Heart left ventricle (tissue), 16 donors: ENCODE measurements around the gene KRT80. TPM values are rescaled to one million over a fixed set of nuclear protein-coding genes. Genes with fewer than 3 reads are reported as not detected.
A peak's percentile ranks its signal among the peaks of the same experiment; 100 is the strongest.

Experiments used
- ATAC-seq, 4 donors: fragments of 200-7000 bp; cut with Tn5 transposase; one replicate each; pipeline ENCODE4 v1.9.1; 2020 to 2022; ENCODE audit warnings: moderate library complexity in 4 of 4, mild to moderate bottlenecking in 3 of 4, moderate number of reproducible peaks in 1 of 4
- DNase-seq, 5 donors: peaks; one replicate each; pipeline ENCODE4 v3.0.0-alpha.2; 2020
- H3K27ac ChIP-seq, 12 donors: fragments of 200-600 bp; sonication (generic) in 4 of 12; one replicate each; pipeline versions ENCODE4 v1.5.0 to v1.8.0; 2016 to 2022; ENCODE audit warnings: mild to moderate bottlenecking in 2 of 12
- H3K27me3 ChIP-seq, 9 donors: fragments of 200-600 bp; sonication (generic) in 2 of 9; one replicate each; pipeline versions ENCODE4 v1.5.1 to v1.8.0; 2016 to 2022; ENCODE audit warnings: mild to moderate bottlenecking in 3 of 9
- H3K36me3 ChIP-seq, 9 donors: fragments of 200-600 bp; sonication (generic) in 2 of 9; one replicate each; pipeline versions ENCODE4 v1.5.0 to v1.8.0; 2018 to 2022; ENCODE audit warnings: mild to moderate bottlenecking in 2 of 9
- H3K4me1 ChIP-seq, 12 donors: fragments of 200-600 bp; sonication (generic) in 4 of 12; one replicate each; pipeline versions ENCODE4 v1.5.0 to v1.8.0; 2016 to 2022; ENCODE audit warnings: mild to moderate bottlenecking in 3 of 12
- H3K4me3 ChIP-seq, 12 donors: fragments of 200-600 bp; sonication (generic) in 4 of 12; one replicate each; pipeline versions ENCODE4 v1.5.0 to v1.8.0; 2017 to 2022; ENCODE audit warnings: mild to moderate bottlenecking in 9 of 12, moderate library complexity in 4 of 12
- H3K9me3 ChIP-seq, 12 donors: fragments of 200-600 bp; sonication (generic) in 4 of 12; one replicate each; pipeline versions ENCODE4 v1.5.0 to v1.8.0; 2016 to 2022; ENCODE audit warnings: mild to moderate bottlenecking in 1 of 12
- CTCF ChIP-seq, 12 donors: fragments of 200-600 bp; sonication (generic) in 4 of 12; IDR thresholded peaks; one replicate each; pipeline versions ENCODE4 v1.5.0 to v1.8.0; 2018 to 2022; ENCODE audit warnings: antibody characterized with exemption in 12 of 12, mild to moderate bottlenecking in 5 of 12
- POLR2A ChIP-seq, 2 donors: fragments of 450-650 bp; IDR thresholded peaks; one replicate each; pipeline ENCODE4 v1.6.1; 2017; ENCODE audit warnings: antibody characterized with exemption in 2 of 2, mild to moderate bottlenecking in 2 of 2, moderate library complexity in 2 of 2
- WGBS, 4 donors: extraction: QIAGEN DNeasy Blood & Tissue Kit in 2 of 4; methylation state at CpG; one replicate each; pipeline versions ENCODE4 v1.1.5 to v1.1.7; 2013 to 2018; 5-methylcytosine and 5-hydroxymethylcytosine counted together
- intact Hi-C, 10 donors: fragments of 100-400 bp; cut with DNase I; formaldehyde crosslinking; loops; one replicate each; pipeline versions ENCODE4 v1.11.1 to v1.14.2; 2022
- polyA plus RNA-seq, 2 donors: library from polyadenylated mRNA; stranded (reverse); fragments of 200-250 nt; gene quantifications; one replicate each; pipeline ENCODE4 v1.2.3, GENCODE V29; 2013
- total RNA-seq, 9 donors: library from RNA; depleted of rRNA in 2 of 9; stranded (reverse); fragments of >200 nt in 2 of 9; fragmentation: NEBNext Ultra II Directional in 3 of 9; extraction: Animal tissue kit (Norgen Biotek cat#: 25700) in 3 of 9; gene quantifications; one replicate each; pipeline versions ENCODE4 v1.1.0 to v1.2.4, GENCODE V29; 2016 to 2023
- donor health status: ischemic (EF 13 %, LVEDD 7.1; RV severe dilation, severe dysfunction).
- donor health status: healthy with polysubstance abuse.
- donor health status: DM: no; HTN: yes; CAD: no.
- donor health status: DM: no; HTN: no; CAD: no.
- donor health status: ischemic (EF 25% LVEDD 6.9; RV normal size, moderate dysfunction).
- donor health status: ischemic (EF 25% LVEDD 5.7; RV mildly dilated, moderate dysfunction).
- donor health status: healthy.
- donor health status: DM: yes; HTN: yes; CAD: no.
- donor health status: ischemic (EF 35%, LVEDD 5.7; RV mildly dilated, moderate dysfunction).
- donor health status: nonischemic (EF 11% LVEDD 7.7; RV severe dilation, severe dysfunction).
- donor health status: DM: yes; HTN: yes; CAD: no.
- donor health status: PGD.
- donor health status: ischemic (EF 29% LVEDD 5.4; RV normal size, mild dysfunction).
- donor health status: nonischemic (EF 23%, LVEDD 6.1; RV moderate dilation, normal function).

KRT80 gene
- total and polyA plus RNA-seq, 11 donors, result 0.08 to 1.2 (median 0.24) TPM; not detected in 2

GRCh38 chr12:52223406-52224039 lies 31.7 kb upstream of the KRT80 start:
- no peaks in the 10 kb centered on the region for H3K36me3 ChIP-seq
- H3K4me1 ChIP-seq, result peaks cover 0 to 11% (median 0%) of the 10 kb centered on the region in 12 donors
- ATAC-seq (no peak), DNase-seq (no peak)
- H3K27me3 ChIP-seq, result peaks cover 0 to 27% (median 5%) of the 10 kb centered on the region in 9 donors
- TF ChIP-seq POLR2A (IDR thresholded peaks at IDR 0.05) (no peak), CTCF (IDR thresholded peaks at IDR 0.05) (no peak)
- H3K9me3 ChIP-seq, result no peaks in the 10 kb centered on the region
- WGBS, 4 donors, result 93 to 94% (median 94%) methylated on average over 5 of the region's 5 CpGs
- H3K4me3 ChIP-seq, result no peak overlapping the region
- no peak overlapping the region for H3K27ac ChIP-seq
- intact Hi-C loops, result loop anchor here in 2 of 10 donors (5.0 to 10.0 kb wide), 2 partner anchors 51 to 54 kb away; partner anchors contain the start of gene KRT86 (in 1 of the 2)

- WGBS, 4 donors, result 90 to 94% (median 92%) methylated on average over 4 of the region's 4 CpGs
- H3K27ac ChIP-seq, result no peak overlapping the region
- no peak for TF ChIP-seq POLR2A (IDR thresholded peaks at IDR 0.05)
- no peak for TF ChIP-seq CTCF (IDR thresholded peaks at IDR 0.05)
- H3K36me3 ChIP-seq, result no peaks in the 10 kb centered on the region
- DNase-seq (peak in 1 of 5 donors; percentile 4), ATAC-seq (no peak)
- no peak overlapping the region for H3K4me3 ChIP-seq
- peaks cover 0 to 27% (median 5%) of the 10 kb centered on the region in 9 donors for H3K27me3 ChIP-seq
- H3K4me1 ChIP-seq, result peaks cover 0 to 11% (median 0%) of the 10 kb centered on the region in 12 donors
- intact Hi-C loops, result loop anchor here in 2 of 10 donors (5.0 to 10.0 kb wide), 2 partner anchors 52 to 55 kb away; partner anchors contain the start of gene KRT86 (in 1 of the 2)
- no peaks in the 10 kb centered on the region for H3K9me3 ChIP-seq
Observed at GRCh38 chr12:52222692-52223091, 30.9 kb upstream of the KRT80 start.

GRCh38 chr12:52221912-52222457 lies 30.2 kb upstream of the KRT80 start:
- Histone ChIP-seq H3K36me3 (no peaks in the 10 kb centered on the region), H3K27ac (no peak overlapping the region), H3K4me3 (no peak overlapping the region), H3K9me3 (no peaks in the 10 kb centered on the region), H3K4me1 (peaks cover 0 to 13% (median 0%) of the 10 kb centered on the region in 12 donors), H3K27me3 (peaks cover 0 to 27% (median 5%) of the 10 kb centered on the region in 9 donors)
- peak in 2 of 5 donors; percentile 47 to 75 for DNase-seq
- ATAC-seq, result peak in 2 of 4 donors; percentile 29 to 63
- intact Hi-C loops, result loop anchor here in 2 of 10 donors (5.0 to 10.0 kb wide), 2 partner anchors 53 to 55 kb away; partner anchors contain the start of gene KRT86 (in 1 of the 2)
- 14 to 21% (median 19%) methylated on average over 8 of the region's 8 CpGs for WGBS, 4 donors
- TF ChIP-seq CTCF (IDR thresholded peaks at IDR 0.05) (peak; percentile 12 to 60 (median 44)), POLR2A (IDR thresholded peaks at IDR 0.05) (no peak)
